Adipocyte (in vitro differentiated cells): Measurements from ENCODE around the gene PTPRM.

ENCODE experiments used
- DNase-seq: peaks from one replicate; pipeline ENCODE4 v3.0.0-alpha.2; 2015; ENCODE audit warnings: low read depth
- H3K27me3 ChIP-seq: replicated peaks from 2 replicates; pipeline ENCODE4 v1.7.0; 2013; ENCODE audit warnings: mild to moderate bottlenecking, low read length, moderate library complexity; ENCODE audit not compliant: control insufficient read depth, insufficient read depth
- H3K36me3 ChIP-seq: 2 replicates; pipeline ENCODE4 v1.7.0; 2013; ENCODE audit warnings: low read length, mild to moderate bottlenecking, moderate library complexity; ENCODE audit not compliant: control insufficient read depth, insufficient read depth, severe bottlenecking
- H3K4me1 ChIP-seq: 2 replicates; pipeline ENCODE4 v1.7.0; 2013; ENCODE audit warnings: mild to moderate bottlenecking, low read length, moderate library complexity; ENCODE audit not compliant: control insufficient read depth, insufficient read depth
- H3K4me3 ChIP-seq: 2 replicates; pipeline ENCODE4 v1.7.0; 2013; ENCODE audit warnings: mild to moderate bottlenecking, low read length, moderate library complexity
- H3K9ac ChIP-seq: 2 replicates; pipeline ENCODE4 v1.7.0; 2013; ENCODE audit warnings: mild to moderate bottlenecking, low read length, moderate library complexity
- H3K9me3 ChIP-seq: 2 replicates; pipeline ENCODE4 v1.7.0; 2013; ENCODE audit warnings: mild to moderate bottlenecking, low read length, moderate library complexity; ENCODE audit not compliant: control insufficient read depth

PTPRM gene

GRCh38 chr18:8065773-8066172, 498.7 kb downstream of the PTPRM start:
- Histone ChIP-seq H3K4me1 (no peaks in the 10 kb centered on the region), H3K27me3 (no peaks in the 10 kb centered on the region)

GRCh38 chr18:8069708-8070107, 502.6 kb downstream of the PTPRM start:
- H3K4me3 ChIP-seq = no peak overlapping the region
- no peaks in the 10 kb centered on the region for H3K9me3 ChIP-seq
- no peak for DNase-seq
- no peaks in the 10 kb centered on the region for H3K27me3 ChIP-seq
- H3K9ac ChIP-seq = no peak overlapping the region
- peaks cover 10% of the 10 kb centered on the region for H3K4me1 ChIP-seq
- H3K36me3 ChIP-seq = peaks cover 20% of the 10 kb centered on the region

More at GRCh38 chr18:8065773-8066172, 498.7 kb downstream of the PTPRM start:
- Histone ChIP-seq H3K9me3 (no peaks in the 10 kb centered on the region), H3K9ac (no peak overlapping the region), H3K36me3 (peaks cover 12% of the 10 kb centered on the region), H3K4me3 (no peak overlapping the region)
- DNase-seq = no peak

- DNase-seq = no peak
These were observed 506.1 kb downstream of the PTPRM start for GRCh38 chr18:8073167-8073566.

GRCh38 chr18:8080092-8080491, 513.0 kb downstream of the PTPRM start:
- H3K9ac ChIP-seq = no peak overlapping the region

More at GRCh38 chr18:8073167-8073566, 506.1 kb downstream of the PTPRM start:
- Histone ChIP-seq H3K36me3 (peaks cover 23% of the 10 kb centered on the region), H3K4me3 (no peak overlapping the region), H3K4me1 (peaks cover 10% of the 10 kb centered on the region), H3K9me3 (no peaks in the 10 kb centered on the region), H3K27me3 (no peaks in the 10 kb centered on the region), H3K9ac (no peak overlapping the region)

GRCh38 chr18:8081267-8081666, 514.2 kb downstream of the PTPRM start:
- Histone ChIP-seq H3K27me3 (no peaks in the 10 kb centered on the region), H3K9me3 (no peaks in the 10 kb centered on the region), H3K4me1 (peaks cover 4% of the 10 kb centered on the region), H3K36me3 (peaks cover 28% of the 10 kb centered on the region), H3K9ac (no peak overlapping the region), H3K4me3 (no peak overlapping the region)
- DNase-seq = no peak

More at GRCh38 chr18:8080092-8080491, 513.0 kb downstream of the PTPRM start:
- Histone ChIP-seq H3K9me3 (no peaks in the 10 kb centered on the region), H3K4me1 (peaks cover 4% of the 10 kb centered on the region), H3K4me3 (no peak overlapping the region), H3K27me3 (no peaks in the 10 kb centered on the region), H3K36me3 (peaks cover 21% of the 10 kb centered on the region)
- DNase-seq = no peak

GRCh38 chr18:8081872-8082553, 514.9 kb downstream of the PTPRM start:
- no peak for DNase-seq
- no peak overlapping the region for H3K9ac ChIP-seq
- no peaks in the 10 kb centered on the region for H3K9me3 ChIP-seq
- H3K4me3 ChIP-seq = no peak overlapping the region
- peaks cover 30% of the 10 kb centered on the region for H3K36me3 ChIP-seq
- H3K27me3 ChIP-seq = no peaks in the 10 kb centered on the region
- H3K4me1 ChIP-seq = peaks cover 4% of the 10 kb centered on the region

GRCh38 chr18:8084160-8084559, 517.0 kb downstream of the PTPRM start:
- Histone ChIP-seq H3K9me3 (no peaks in the 10 kb centered on the region), H3K4me3 (no peak overlapping the region), H3K9ac (no peak overlapping the region), H3K27me3 (no peaks in the 10 kb centered on the region), H3K36me3 (peaks cover 31% of the 10 kb centered on the region), H3K4me1 (peaks cover 4% of the 10 kb centered on the region)
- DNase-seq = peak; percentile 26

- Histone ChIP-seq H3K4me3 (no peak overlapping the region), H3K36me3 (peaks cover 19% of the 10 kb centered on the region), H3K27me3 (no peaks in the 10 kb centered on the region), H3K9ac (no peak overlapping the region), H3K9me3 (no peaks in the 10 kb centered on the region), H3K4me1 (peaks cover 12% of the 10 kb centered on the region)
- DNase-seq = no peak
These were observed 521.5 kb downstream of the PTPRM start for GRCh38 chr18:8088626-8089025.

- Histone ChIP-seq H3K27me3 (no peaks in the 10 kb centered on the region), H3K4me3 (no peak overlapping the region), H3K9ac (no peak overlapping the region), H3K9me3 (no peaks in the 10 kb centered on the region), H3K4me1 (peaks cover 8% of the 10 kb centered on the region), H3K36me3 (peaks cover 15% of the 10 kb centered on the region)
- DNase-seq = peak; percentile 45
These were observed 523.9 kb downstream of the PTPRM start for GRCh38 chr18:8091035-8091434.

- H3K27me3 ChIP-seq = no peaks in the 10 kb centered on the region
These were observed 528.9 kb downstream of the PTPRM start for GRCh38 chr18:8095947-8096570.

GRCh38 chr18:8097399-8097798, 530.3 kb downstream of the PTPRM start:
- H3K36me3 ChIP-seq = peaks cover 5% of the 10 kb centered on the region
- no peak for DNase-seq
- H3K9me3 ChIP-seq = no peaks in the 10 kb centered on the region
- H3K27me3 ChIP-seq = no peaks in the 10 kb centered on the region
- no peaks in the 10 kb centered on the region for H3K4me1 ChIP-seq
- H3K4me3 ChIP-seq = no peak overlapping the region
- no peak overlapping the region for H3K9ac ChIP-seq

More at GRCh38 chr18:8095947-8096570, 528.9 kb downstream of the PTPRM start:
- Histone ChIP-seq H3K9me3 (no peaks in the 10 kb centered on the region), H3K4me3 (no peak overlapping the region), H3K9ac (no peak overlapping the region), H3K36me3 (peaks cover 3% of the 10 kb centered on the region), H3K4me1 (peaks cover 4% of the 10 kb centered on the region)
- no peak for DNase-seq
